Stomach (tissue), 9 donors: ENCODE measurements around the gene IPCEF1. TPM values are rescaled to one million over a fixed set of nuclear protein-coding genes. Genes with fewer than 3 reads are reported as not detected.

Experiments
- DNase-seq, 2 donors: peaks; one replicate each; pipeline versions ENCODE4 v3.0.0 to v3.0.0-alpha.2; 2013 to 2019
- H3K27ac ChIP-seq, 5 donors: fragments of 200-600 bp in 4 of 5; sonication (generic) in 4 of 5; one replicate each; pipeline ENCODE4 v1.5.1; 2013 to 2019; ENCODE audit warnings: mild to moderate bottlenecking in 1 of 5, moderate library complexity in 1 of 5
- H3K27me3 ChIP-seq, 3 donors: fragments of 200-600 bp; sonication (generic); one replicate each; pipeline ENCODE4 v1.5.1; 2017 to 2019; ENCODE audit warnings: mixed run types in 1 of 3
- H3K36me3 ChIP-seq, 4 donors: fragments of 200-600 bp; sonication (generic); 1 replicate in 3 of 4; 2 replicates in 1 of 4; pipeline ENCODE4 v1.5.1; 2016 to 2019
- H3K4me1 ChIP-seq, 4 donors: fragments of 200-600 bp; sonication (generic); one replicate each; pipeline ENCODE4 v1.5.1; 2016 to 2019
- H3K4me3 ChIP-seq, 4 donors: fragments of 200-600 bp; sonication (generic) in 3 of 4; one replicate each; pipeline ENCODE4 v1.5.1; 2016 to 2019; ENCODE audit warnings: mild to moderate bottlenecking in 1 of 4
- H3K9me3 ChIP-seq, 4 donors: fragments of 200-600 bp; sonication (generic); one replicate each; pipeline ENCODE4 v1.5.1; 2016 to 2019
- CTCF ChIP-seq, 7 experiments: fragments of 450-650 bp in 4 of 7; fragments of 200-600 bp in 3 of 7; sonication (generic) in 3 of 7; IDR thresholded peaks; one replicate each; pipeline ENCODE4 v1.5.1; 2016 to 2019; ENCODE audit warnings: antibody characterized with exemption in 7 of 7, control low read depth in 2 of 7, mild to moderate bottlenecking in 1 of 7
- EP300 ChIP-seq: sonication (generic); formaldehyde crosslinking; IDR thresholded peaks from one replicate; pipeline ENCODE4 v1.6.1; 2017; ENCODE audit warnings: antibody characterized with exemption
- POLR2A ChIP-seq, 4 donors: fragments of 450-650 bp; IDR thresholded peaks; one replicate each; pipeline ENCODE4 v1.6.1; 2016; ENCODE audit warnings: antibody characterized with exemption in 4 of 4, control low read depth in 2 of 4, mild to moderate bottlenecking in 1 of 4, moderate library complexity in 1 of 4
- POLR2AphosphoS5 ChIP-seq, 3 donors: sonication (generic); formaldehyde crosslinking; IDR thresholded peaks; one replicate each; pipeline ENCODE4 v1.6.1; 2016; ENCODE audit warnings: antibody characterized with exemption in 3 of 3
- WGBS, 5 donors: extraction: QIAGEN DNeasy Blood & Tissue Kit in 3 of 5; methylation state at CpG; one replicate each; pipeline versions ENCODE4 v1.1.5 to v1.1.7; 2013 to 2018; 5-methylcytosine and 5-hydroxymethylcytosine counted together
- intact Hi-C: fragments of 100-400 bp; cut with DNase I; formaldehyde crosslinking; loops from one replicate; pipeline ENCODE4 v1.15.1; 2023; ENCODE audit warnings: low total_unique reads
- polyA plus RNA-seq, 3 donors: library from polyadenylated mRNA; stranded (reverse); fragments of 200-250 nt; gene quantifications; one replicate each; pipeline ENCODE4 v1.2.3, GENCODE V29; 2013
- total RNA-seq, 5 donors: library from RNA; depleted of rRNA; stranded (reverse); fragments of >200 nt; gene quantifications; one replicate each; pipeline versions ENCODE4 v1.1.0 to v1.2.3, GENCODE V29; 2014 to 2016
- donor health status: healthy with polysubstance abuse.
- donor health status: Bipolar disorder and iron deficiency.
- donor health status: healthy.

The IPCEF1 gene
- total and polyA plus RNA-seq, 8 donors = under 0.01 to 47.1 (median 1.4) TPM; not detected in 2

GRCh38 chr6:154223296-154223695 is 133.3 kb downstream of the IPCEF1 start:
- Histone ChIP-seq H3K4me1 (no peaks in the 10 kb centered on the region), H3K36me3 (peaks cover 0 to 6% (median 0%) of the 10 kb centered on the region in 4 donors), H3K27me3 (no peaks in the 10 kb centered on the region), H3K9me3 (no peaks in the 10 kb centered on the region), H3K4me3 (no peak overlapping the region), H3K27ac (no peak overlapping the region)
- intact Hi-C loops = no loop called here
- TF ChIP-seq POLR2AphosphoS5 (IDR thresholded peaks at IDR 0.05) (no peak), CTCF (IDR thresholded peaks at IDR 0.05) (no peak), POLR2A (IDR thresholded peaks at IDR 0.05) (no peak), EP300 (no peak)
- DNase-seq = no peak
- 78 to 98% (median 96%) methylated on average over 2 of the region's 2 CpGs for WGBS, 5 donors

DNA sequence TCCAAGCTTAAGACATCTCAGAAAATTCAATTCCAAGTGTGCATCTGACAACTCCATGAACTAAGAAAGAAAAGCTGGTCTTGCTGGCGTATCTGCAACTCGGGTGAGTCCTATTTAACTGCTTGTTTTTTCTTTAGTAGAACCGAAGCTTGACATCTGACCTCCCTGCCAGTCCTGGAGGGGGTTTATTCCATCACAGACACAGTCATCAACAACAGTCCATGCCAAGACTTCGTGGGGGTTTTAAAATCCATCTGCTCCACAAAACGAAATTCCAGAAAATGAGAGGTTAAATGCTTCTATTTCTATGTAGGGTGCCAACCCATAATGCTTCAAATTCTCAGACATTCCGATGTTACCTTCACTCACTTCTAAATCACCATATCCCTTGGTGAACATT is 133.9 kb downstream of the IPCEF1 start:
- no peaks in the 10 kb centered on the region for H3K9me3 ChIP-seq
- intact Hi-C loops = no loop called here
- no peak for DNase-seq
- H3K4me1 ChIP-seq = no peaks in the 10 kb centered on the region
- no peak for TF ChIP-seq EP300
- TF ChIP-seq POLR2A (IDR thresholded peaks at IDR 0.05) = no peak
- no peak for TF ChIP-seq CTCF (IDR thresholded peaks at IDR 0.05)
- TF ChIP-seq POLR2AphosphoS5 (IDR thresholded peaks at IDR 0.05) = no peak
- no peak overlapping the region for H3K27ac ChIP-seq
- 71 to 83% (median 77%) methylated on average over 6 of the region's 6 CpGs for WGBS, 5 donors
- H3K4me3 ChIP-seq = no peak overlapping the region
- peaks cover 0 to 6% (median 0%) of the 10 kb centered on the region in 4 donors for H3K36me3 ChIP-seq
- H3K27me3 ChIP-seq = no peaks in the 10 kb centered on the region

DNA sequence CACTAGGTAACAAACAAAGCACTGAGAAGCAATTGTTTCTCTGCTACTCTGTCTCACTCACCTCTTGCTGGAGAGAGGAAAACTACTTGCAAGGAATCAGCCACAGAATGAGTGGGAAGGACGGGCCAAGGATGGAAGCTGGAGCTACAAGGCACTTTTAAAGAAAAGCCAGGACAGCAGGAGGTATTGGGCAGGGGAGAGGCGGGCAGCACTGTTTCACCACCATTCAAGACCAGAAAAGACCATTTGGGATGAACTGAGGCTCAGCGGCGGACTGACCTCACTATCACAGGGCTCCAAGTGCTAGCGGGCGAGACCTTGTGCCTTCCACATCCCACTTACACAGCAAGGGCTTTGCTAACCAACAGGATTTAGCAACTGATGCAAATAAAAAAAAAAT is 137.4 kb downstream of the IPCEF1 start:
- Histone ChIP-seq H3K4me1 (no peaks in the 10 kb centered on the region), H3K27me3 (no peaks in the 10 kb centered on the region), H3K36me3 (peaks cover 0 to 6% (median 0%) of the 10 kb centered on the region in 4 donors), H3K27ac (no peak overlapping the region), H3K4me3 (no peak overlapping the region), H3K9me3 (no peaks in the 10 kb centered on the region)
- intact Hi-C loops = no loop called here
- DNase-seq = no peak
- 88 to 95% (median 89%) methylated on average over 6 of the region's 6 CpGs for WGBS, 5 donors
- TF ChIP-seq EP300 (no peak), POLR2A (IDR thresholded peaks at IDR 0.05) (no peak), CTCF (IDR thresholded peaks at IDR 0.05) (no peak), POLR2AphosphoS5 (IDR thresholded peaks at IDR 0.05) (no peak)

- peaks cover 0 to 6% (median 0%) of the 10 kb centered on the region in 4 donors for H3K36me3 ChIP-seq
- no peak overlapping the region for H3K4me3 ChIP-seq
- WGBS, 5 donors = 70 to 80% (median 71%) methylated on average over 6 of the region's 6 CpGs
- TF ChIP-seq CTCF (IDR thresholded peaks at IDR 0.05) = no peak
- intact Hi-C loops = no loop called here
- H3K9me3 ChIP-seq = no peaks in the 10 kb centered on the region
- no peak overlapping the region for H3K27ac ChIP-seq
- no peaks in the 10 kb centered on the region for H3K27me3 ChIP-seq
- DNase-seq = no peak
- no peaks in the 10 kb centered on the region for H3K4me1 ChIP-seq
Measured at GRCh38 chr6:154218787-154219186, 137.8 kb downstream of the IPCEF1 start.
